ENCODE data around the gene FZD1. TPM values are rescaled to one million over a fixed set of nuclear protein-coding genes. Genes with fewer than 3 reads are reported as not detected.

Gene FZD1
- total and polyA plus RNA-seq, 2 experiments from 2014 or later = 0.34 to 1.4 TPM

GRCh38 chr7:91319351-91319750, 55.1 kb downstream of the FZD1 start:
- Histone ChIP-seq H3K4me1 (ENCODE audit: insufficient read depth) (no peaks in the 10 kb centered on the region), H3K27me3 (ENCODE audit: insufficient read depth) (no peaks in the 10 kb centered on the region), H3K4me2 (no peak overlapping the region), H3K79me2 (replicated peaks; ENCODE audit: insufficient read depth) (no peaks in the 10 kb centered on the region), H3K27ac (ENCODE audit: low read depth) (no peak overlapping the region), H3F3A (replicated peaks; ENCODE audit: low read depth) (no peaks in the 10 kb centered on the region), H3K9me2 (ENCODE audit: insufficient read depth) (no peaks in the 10 kb centered on the region), H4K20me1 (replicated peaks; ENCODE audit: insufficient read depth) (no peaks in the 10 kb centered on the region), H3K36me3 (ENCODE audit: insufficient read depth) (no peaks in the 10 kb centered on the region), H3K4me3 (no peak overlapping the region), H2AFZ (no peak overlapping the region)
- no peak for TF ChIP-seq CREB1 (CRISPR knock-in tag; IDR thresholded peaks at IDR 0.05; ENCODE audit: low read depth)
- no peak for TF ChIP-seq NANOG (IDR thresholded peaks at IDR 0.05; ENCODE audit: borderline replicate concordance)
- TF ChIP-seq, protein P1, sequence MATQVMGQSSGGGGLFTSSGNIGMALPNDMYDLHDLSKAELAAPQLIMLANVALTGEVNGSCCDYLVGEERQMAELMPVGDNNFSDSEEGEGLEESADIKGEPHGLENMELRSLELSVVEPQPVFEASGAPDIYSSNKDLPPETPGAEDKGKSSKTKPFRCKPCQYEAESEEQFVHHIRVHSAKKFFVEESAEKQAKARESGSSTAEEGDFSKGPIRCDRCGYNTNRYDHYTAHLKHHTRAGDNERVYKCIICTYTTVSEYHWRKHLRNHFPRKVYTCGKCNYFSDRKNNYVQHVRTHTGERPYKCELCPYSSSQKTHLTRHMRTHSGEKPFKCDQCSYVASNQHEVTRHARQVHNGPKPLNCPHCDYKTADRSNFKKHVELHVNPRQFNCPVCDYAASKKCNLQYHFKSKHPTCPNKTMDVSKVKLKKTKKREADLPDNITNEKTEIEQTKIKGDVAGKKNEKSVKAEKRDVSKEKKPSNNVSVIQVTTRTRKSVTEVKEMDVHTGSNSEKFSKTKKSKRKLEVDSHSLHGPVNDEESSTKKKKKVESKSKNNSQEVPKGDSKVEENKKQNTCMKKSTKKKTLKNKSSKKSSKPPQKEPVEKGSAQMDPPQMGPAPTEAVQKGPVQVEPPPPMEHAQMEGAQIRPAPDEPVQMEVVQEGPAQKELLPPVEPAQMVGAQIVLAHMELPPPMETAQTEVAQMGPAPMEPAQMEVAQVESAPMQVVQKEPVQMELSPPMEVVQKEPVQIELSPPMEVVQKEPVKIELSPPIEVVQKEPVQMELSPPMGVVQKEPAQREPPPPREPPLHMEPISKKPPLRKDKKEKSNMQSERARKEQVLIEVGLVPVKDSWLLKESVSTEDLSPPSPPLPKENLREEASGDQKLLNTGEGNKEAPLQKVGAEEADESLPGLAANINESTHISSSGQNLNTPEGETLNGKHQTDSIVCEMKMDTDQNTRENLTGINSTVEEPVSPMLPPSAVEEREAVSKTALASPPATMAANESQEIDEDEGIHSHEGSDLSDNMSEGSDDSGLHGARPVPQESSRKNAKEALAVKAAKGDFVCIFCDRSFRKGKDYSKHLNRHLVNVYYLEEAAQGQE (IDR thresholded peaks at IDR 0.05; ENCODE audit: unreplicated experiment) = no peak
- TF ChIP-seq JUNB (IDR thresholded peaks at IDR 0.05; ENCODE audit: unreplicated experiment) = no peak
- no peak for TF ChIP-seq STAT1 (IDR thresholded peaks at IDR 0.05; ENCODE audit: unreplicated experiment)
- TF ChIP-seq, protein P2, sequence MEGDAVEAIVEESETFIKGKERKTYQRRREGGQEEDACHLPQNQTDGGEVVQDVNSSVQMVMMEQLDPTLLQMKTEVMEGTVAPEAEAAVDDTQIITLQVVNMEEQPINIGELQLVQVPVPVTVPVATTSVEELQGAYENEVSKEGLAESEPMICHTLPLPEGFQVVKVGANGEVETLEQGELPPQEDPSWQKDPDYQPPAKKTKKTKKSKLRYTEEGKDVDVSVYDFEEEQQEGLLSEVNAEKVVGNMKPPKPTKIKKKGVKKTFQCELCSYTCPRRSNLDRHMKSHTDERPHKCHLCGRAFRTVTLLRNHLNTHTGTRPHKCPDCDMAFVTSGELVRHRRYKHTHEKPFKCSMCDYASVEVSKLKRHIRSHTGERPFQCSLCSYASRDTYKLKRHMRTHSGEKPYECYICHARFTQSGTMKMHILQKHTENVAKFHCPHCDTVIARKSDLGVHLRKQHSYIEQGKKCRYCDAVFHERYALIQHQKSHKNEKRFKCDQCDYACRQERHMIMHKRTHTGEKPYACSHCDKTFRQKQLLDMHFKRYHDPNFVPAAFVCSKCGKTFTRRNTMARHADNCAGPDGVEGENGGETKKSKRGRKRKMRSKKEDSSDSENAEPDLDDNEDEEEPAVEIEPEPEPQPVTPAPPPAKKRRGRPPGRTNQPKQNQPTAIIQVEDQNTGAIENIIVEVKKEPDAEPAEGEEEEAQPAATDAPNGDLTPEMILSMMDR (conservative IDR thresholded peaks at IDR 0.05; ENCODE audit: low read depth in 2 of 2) = no peak
- TF ChIP-seq ETS1 (IDR thresholded peaks at IDR 0.05) = no peak
- TF ChIP-seq EZH2 (IDR thresholded peaks at IDR 0.05; ENCODE audit: low read depth, unreplicated experiment) = no peak
- no peak for TF ChIP-seq EZH2phosphoT487 (IDR thresholded peaks at IDR 0.05; ENCODE audit: unreplicated experiment)
- no peak for TF ChIP-seq POLR2AphosphoS5 (IDR thresholded peaks at IDR 0.05; ENCODE audit: low read depth)
- no peak for TF ChIP-seq ZNF331 (CRISPR knock-in tag; IDR thresholded peaks at IDR 0.05; ENCODE audit: low read depth)
- TF ChIP-seq ZNF114 (CRISPR knock-in tag; IDR thresholded peaks at IDR 0.05) = no peak
- TF ChIP-seq, protein P3, sequence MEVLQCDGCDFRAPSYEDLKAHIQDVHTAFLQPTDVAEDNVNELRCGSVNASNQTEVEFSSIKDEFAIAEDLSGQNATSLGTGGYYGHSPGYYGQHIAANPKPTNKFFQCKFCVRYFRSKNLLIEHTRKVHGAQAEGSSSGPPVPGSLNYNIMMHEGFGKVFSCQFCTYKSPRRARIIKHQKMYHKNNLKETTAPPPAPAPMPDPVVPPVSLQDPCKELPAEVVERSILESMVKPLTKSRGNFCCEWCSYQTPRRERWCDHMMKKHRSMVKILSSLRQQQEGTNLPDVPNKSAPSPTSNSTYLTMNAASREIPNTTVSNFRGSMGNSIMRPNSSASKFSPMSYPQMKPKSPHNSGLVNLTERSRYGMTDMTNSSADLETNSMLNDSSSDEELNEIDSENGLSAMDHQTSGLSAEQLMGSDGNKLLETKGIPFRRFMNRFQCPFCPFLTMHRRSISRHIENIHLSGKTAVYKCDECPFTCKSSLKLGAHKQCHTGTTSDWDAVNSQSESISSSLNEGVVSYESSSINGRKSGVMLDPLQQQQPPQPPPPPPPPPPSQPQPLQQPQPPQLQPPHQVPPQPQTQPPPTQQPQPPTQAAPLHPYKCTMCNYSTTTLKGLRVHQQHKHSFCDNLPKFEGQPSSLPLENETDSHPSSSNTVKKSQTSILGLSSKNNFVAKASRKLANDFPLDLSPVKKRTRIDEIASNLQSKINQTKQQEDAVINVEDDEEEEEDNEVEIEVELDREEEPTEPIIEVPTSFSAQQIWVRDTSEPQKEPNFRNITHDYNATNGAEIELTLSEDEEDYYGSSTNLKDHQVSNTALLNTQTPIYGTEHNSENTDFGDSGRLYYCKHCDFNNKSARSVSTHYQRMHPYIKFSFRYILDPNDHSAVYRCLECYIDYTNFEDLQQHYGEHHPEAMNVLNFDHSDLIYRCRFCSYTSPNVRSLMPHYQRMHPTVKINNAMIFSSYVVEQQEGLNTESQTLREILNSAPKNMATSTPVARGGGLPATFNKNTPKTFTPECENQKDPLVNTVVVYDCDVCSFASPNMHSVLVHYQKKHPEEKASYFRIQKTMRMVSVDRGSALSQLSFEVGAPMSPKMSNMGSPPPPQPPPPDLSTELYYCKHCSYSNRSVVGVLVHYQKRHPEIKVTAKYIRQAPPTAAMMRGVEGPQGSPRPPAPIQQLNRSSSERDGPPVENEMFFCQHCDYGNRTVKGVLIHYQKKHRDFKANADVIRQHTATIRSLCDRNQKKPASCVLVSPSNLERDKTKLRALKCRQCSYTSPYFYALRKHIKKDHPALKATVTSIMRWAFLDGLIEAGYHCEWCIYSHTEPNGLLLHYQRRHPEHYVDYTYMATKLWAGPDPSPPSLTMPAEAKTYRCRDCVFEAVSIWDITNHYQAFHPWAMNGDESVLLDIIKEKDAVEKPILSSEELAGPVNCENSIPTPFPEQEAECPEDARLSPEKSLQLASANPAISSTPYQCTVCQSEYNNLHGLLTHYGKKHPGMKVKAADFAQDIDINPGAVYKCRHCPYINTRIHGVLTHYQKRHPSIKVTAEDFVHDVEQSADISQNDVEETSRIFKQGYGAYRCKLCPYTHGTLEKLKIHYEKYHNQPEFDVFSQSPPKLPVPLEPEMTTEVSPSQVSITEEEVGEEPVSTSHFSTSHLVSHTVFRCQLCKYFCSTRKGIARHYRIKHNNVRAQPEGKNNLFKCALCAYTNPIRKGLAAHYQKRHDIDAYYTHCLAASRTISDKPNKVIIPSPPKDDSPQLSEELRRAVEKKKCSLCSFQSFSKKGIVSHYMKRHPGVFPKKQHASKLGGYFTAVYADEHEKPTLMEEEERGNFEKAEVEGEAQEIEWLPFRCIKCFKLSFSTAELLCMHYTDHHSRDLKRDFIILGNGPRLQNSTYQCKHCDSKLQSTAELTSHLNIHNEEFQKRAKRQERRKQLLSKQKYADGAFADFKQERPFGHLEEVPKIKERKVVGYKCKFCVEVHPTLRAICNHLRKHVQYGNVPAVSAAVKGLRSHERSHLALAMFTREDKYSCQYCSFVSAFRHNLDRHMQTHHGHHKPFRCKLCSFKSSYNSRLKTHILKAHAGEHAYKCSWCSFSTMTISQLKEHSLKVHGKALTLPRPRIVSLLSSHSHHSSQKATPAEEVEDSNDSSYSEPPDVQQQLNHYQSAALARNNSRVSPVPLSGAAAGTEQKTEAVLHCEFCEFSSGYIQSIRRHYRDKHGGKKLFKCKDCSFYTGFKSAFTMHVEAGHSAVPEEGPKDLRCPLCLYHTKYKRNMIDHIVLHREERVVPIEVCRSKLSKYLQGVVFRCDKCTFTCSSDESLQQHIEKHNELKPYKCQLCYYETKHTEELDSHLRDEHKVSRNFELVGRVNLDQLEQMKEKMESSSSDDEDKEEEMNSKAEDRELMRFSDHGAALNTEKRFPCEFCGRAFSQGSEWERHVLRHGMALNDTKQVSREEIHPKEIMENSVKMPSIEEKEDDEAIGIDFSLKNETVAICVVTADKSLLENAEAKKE (CRISPR knock-in tag; IDR thresholded peaks at IDR 0.05) = no peak
- no peaks in the 10 kb centered on the region for H3K9me3 Mint-ChIP-seq
- no peaks in the 10 kb centered on the region for H3K4me1 Mint-ChIP-seq
- no peaks in the 10 kb centered on the region for H3K36me3 Mint-ChIP-seq (ENCODE audit: low read depth)
- H3K4me3 Mint-ChIP-seq = no peak overlapping the region
- no peaks in the 10 kb centered on the region for H3K27me3 Mint-ChIP-seq (ENCODE audit: insufficient read depth, low read depth, poor library complexity)
- ATAC-seq (no peak), DNase-seq (ENCODE audit: low spot score) (no peak)
- H3K27ac Mint-ChIP-seq = no peak overlapping the region
